Stimulated activated CD8-positive, alpha-beta memory T cell treated with anti-CD3 and anti-CD28 coated beads, Interleukin-2, amount 100 ng/mL, for 48 hours (primary cell): ENCODE measurements around the gene HK1.
"Not testable (repeated sequence)": the region's sequence is repeated elsewhere in the genome, so short reads cannot be mapped to it uniquely, and the experiment has no call there.

ENCODE experiments used
- DNase-seq, 2 donors: peaks; one replicate each; pipeline ENCODE4 v3.0.0-alpha.2; 2020; ENCODE audit warnings: low read depth in 2 of 2

The HK1 gene

DNA sequence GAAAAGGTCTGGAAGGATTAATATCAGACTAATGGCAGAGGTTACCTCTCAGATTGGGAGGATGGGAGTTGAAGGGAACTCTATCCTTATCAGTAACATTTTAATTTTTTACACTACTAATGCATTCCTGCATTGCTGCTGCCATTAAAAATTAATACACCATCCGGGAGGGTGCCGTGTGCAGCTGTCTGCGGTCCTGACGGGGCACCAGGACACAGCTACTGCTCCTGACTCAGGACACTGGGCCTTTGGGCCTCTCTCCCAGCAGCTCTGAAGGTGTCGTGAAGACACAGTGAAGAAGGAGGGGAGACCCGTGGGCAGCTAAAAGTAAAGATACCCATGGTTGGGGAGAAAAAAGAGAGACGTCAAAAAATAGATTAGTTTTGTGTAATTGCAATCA lies 23.4 kb upstream of the HK1 start:
- DNase-seq, result no peak

GRCh38 chr10:69259547-69260243 lies 18.6 kb upstream of the HK1 start:
- no peak for DNase-seq

GRCh38 chr10:69261184-69261583 lies 17.1 kb upstream of the HK1 start:
- DNase-seq, result no peak

GRCh38 chr10:69262292-69262751 lies 16.0 kb upstream of the HK1 start:
- DNase-seq, result no peak

DNA sequence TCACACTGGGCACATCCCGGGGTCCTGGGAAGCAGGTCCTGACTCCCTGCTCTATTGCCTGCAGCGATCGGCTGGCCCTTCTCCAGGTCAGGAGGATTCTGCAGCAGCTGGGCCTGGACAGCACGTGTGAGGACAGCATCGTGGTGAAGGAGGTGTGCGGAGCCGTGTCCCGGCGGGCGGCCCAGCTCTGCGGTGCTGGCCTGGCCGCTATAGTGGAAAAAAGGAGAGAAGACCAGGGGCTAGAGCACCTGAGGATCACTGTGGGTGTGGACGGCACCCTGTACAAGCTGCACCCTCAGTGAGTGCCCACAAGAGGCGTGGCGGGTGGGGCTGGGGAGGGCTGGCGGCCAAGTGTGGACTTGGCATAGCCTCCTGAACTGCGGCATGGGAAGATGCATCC lies 12.8 kb upstream of the HK1 start:
- no peak for DNase-seq

- no peak for DNase-seq
Observed at GRCh38 chr10:69268761-69269416, 9.4 kb upstream of the HK1 start.

GRCh38 chr10:69269761-69270160 lies 8.5 kb upstream of the HK1 start:
- DNase-seq, result no peak

- no peak for DNase-seq
Observed at GRCh38 chr10:69270990-69271389, 7.3 kb upstream of the HK1 start.

GRCh38 chr10:69272624-69273023 lies 5.7 kb upstream of the HK1 start:
- DNase-seq, result no peak

- no peak for DNase-seq
Observed at GRCh38 chr10:69275444-69275843, 2.9 kb upstream of the HK1 start.

GRCh38 chr10:69276503-69276902 lies 1.8 kb upstream of the HK1 start:
- no peak for DNase-seq

GRCh38 chr10:69279110-69279509 lies 814 bp downstream of the HK1 start:
- no peak for DNase-seq

DNA sequence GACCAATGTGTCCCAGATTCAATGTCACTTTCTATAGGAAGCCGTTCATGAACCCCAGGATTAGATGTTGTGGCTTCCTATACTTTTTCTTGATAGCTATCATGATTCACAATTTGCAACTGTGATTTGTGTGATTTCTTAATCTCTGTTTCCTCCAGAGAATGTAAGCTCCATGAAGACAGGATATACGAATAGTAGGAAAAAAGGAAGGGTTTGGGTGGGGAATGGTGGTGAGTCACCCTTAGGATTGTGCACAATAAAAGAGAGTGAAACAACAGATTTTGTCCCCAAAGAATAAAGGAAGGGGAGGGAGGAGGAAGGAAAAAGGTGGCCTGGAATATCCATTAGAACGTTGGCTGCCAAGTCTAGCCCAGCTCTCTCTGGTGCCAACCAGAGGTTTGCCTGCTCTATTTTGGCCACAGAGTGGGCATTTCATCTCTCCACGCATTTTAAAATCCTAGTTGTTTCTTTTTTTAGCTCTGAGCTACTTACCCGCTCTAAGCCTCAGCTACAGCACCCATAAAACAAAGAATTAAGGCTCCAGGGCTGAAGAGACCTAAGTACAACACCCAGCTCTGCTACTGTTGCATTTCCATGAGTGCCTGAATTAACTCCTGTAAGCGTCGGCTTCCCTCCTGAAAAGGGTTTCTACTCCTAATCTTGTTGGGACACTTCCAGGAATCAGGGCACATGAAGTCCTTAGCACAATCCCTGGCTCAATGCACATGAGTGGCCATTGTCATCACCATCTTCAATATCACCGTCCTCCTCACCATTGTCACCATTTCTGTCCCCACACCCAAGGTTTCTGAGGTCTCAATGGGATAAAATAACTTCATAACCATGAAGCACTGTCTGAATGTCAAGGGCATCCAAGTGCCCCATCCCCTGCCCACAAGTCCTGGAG lies 3.5 kb downstream of the HK1 start:
- no peak for DNase-seq

DNA sequence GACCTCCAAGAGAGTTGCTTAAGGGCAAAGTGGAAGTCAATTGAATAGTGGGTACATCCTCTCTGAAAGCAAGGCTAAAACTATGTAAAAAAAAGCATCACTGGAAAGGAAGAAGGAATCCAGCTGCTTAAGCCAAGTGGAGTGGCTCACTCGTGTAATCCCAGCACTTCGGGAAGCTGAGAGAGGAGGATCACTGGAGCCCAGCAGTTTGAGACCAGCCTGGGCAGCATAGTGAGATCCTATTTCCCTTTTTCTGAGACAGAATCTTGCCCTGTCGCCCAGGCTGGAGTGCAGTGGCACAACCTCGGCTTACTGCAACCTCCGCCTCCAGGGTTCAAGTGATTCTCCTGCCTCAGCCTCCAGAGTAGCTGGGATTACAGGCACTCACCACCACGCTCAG lies 6.1 kb downstream of the HK1 start:
- DNase-seq, result not testable (repeated sequence)

DNA sequence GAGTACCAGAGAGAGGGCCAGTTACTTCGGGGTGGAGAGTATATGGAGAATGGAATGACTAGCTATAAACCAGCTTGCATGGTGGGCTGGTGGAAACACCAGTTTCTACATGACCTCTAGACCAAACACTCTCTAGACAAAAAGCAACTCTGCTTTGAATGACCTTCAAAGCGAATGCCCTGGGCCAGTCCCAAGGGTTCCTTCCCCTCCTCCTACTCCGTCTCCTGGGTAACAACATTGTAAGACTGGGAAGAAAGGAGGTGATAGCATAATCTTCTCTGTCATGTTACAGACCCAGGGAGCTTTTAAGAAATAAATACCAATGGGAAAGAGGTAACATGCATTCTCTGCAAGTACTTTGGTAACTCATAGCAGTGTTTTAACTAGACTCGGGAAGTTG lies 7.4 kb downstream of the HK1 start:
- DNase-seq, result no peak

GRCh38 chr10:69287181-69287580 lies 8.9 kb downstream of the HK1 start:
- DNase-seq, result no peak

DNA sequence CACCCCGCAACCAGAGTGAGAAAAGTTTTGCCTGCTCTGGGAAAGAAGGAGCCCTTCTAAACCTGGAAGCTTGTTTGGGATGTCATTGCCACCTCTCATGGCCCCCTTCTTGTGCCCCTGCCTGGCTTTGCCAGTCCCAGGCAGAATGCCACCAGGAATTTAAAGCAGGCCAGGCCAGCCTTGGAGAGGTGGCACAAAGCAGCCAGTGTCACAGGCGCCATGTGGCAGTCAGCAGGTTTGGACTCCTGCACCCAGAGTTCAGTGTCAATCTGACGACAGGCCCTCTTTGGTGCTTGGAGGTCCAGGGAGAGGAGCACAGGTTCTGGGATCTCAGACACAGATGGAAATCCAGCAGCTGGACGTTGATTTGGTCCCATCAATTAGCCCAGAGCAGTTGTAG lies 12.7 kb downstream of the HK1 start:
- DNase-seq, result no peak

- DNase-seq, result no peak
Observed at GRCh38 chr10:69292459-69292858, 14.2 kb downstream of the HK1 start.

DNA sequence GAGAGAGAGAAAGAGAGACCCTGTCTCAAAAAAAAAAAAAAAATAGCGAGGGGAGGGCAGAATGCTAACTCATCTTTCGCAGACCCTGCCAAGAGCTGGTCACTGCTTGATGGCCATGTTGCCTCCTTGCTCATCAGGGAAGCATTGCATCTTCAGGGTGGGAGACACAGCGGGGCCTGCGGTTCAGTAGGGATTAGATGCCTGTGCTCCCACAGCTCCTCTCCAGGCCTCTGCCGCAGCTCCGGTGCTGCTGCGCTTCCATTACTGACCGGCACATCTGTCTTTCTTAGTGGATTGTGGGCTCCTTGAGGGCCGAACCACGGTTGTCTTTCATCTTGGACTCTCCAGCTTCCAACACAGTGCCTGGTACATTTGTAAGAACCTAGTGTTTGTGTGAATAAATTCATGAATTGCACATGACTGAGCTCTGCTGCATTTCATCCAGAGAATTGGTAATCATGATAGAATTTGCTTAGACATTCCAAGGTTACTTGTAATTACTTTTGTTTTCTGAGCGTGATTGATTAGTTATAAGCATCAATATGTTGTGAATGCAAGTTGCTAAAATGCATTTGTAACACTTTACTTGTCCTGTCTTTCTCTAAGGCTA lies 16.8 kb downstream of the HK1 start:
- no peak for DNase-seq

DNA sequence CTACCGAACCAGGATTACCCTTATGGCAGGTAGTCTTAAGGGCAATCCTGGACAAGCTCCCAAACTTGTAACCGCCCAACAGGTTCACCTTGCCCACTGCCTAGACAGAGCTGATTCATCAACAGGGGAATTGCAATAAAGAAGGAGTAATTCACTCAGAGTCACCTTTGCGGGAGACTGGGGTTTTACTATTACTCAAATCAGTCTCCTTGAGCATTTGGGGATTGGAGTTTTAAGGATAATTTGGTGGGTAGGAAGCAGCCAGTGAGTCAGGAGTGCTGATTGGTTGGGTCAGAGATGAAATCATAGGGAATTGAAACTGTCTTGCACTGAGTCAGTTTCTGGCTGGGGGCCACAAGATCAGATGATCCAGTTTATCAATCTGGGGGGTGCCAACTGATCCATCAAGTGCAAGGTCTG lies 25.3 kb downstream of the HK1 start:
- DNase-seq, result peak in 1 of 2 donors; percentile 13

GRCh38 chr10:69306421-69306820 lies 28.1 kb downstream of the HK1 start:
- DNase-seq, result no peak

- no peak for DNase-seq
Observed at GRCh38 chr10:69307434-69307833, 29.1 kb downstream of the HK1 start.
